Lung (tissue), 12 donors: ENCODE data around the gene IL11RA. TPM values are rescaled to one million over a fixed set of nuclear protein-coding genes. Genes with fewer than 3 reads are reported as not detected.
A peak's percentile ranks its signal among the peaks of the same experiment; 100 is the strongest.

Source experiments
- ATAC-seq: fragments of 200-7000 bp; cut with Tn5 transposase; one replicate; pipeline ENCODE4 v1.9.1; 2020; ENCODE audit warnings: moderate number of reproducible peaks; ENCODE audit not compliant: insufficient read depth, low FRiP score
- DNase-seq, 3 donors: peaks; one replicate each; pipeline ENCODE4 v3.0.0-alpha.2; 2013 to 2017
- H3K27ac ChIP-seq, 2 donors: one replicate each; pipeline ENCODE4 v1.5.1; 2013; ENCODE audit warnings: mild to moderate bottlenecking in 2 of 2, moderate library complexity in 2 of 2, control low read depth in 1 of 2, inconsistent platforms in 1 of 2, low read depth in 1 of 2, low read length in 1 of 2
- H3K27me3 ChIP-seq, 3 donors: one replicate each; pipeline ENCODE4 v1.5.1; 2013; ENCODE audit warnings: low read length in 2 of 3; ENCODE audit not compliant: control insufficient read depth in 3 of 3, insufficient read depth in 3 of 3
- H3K36me3 ChIP-seq, 4 donors: one replicate each; pipeline ENCODE4 v1.5.1; 2013; ENCODE audit warnings: low read length in 4 of 4, mild to moderate bottlenecking in 1 of 4, moderate library complexity in 1 of 4; ENCODE audit not compliant: control insufficient read depth in 4 of 4, insufficient read depth in 4 of 4
- H3K4me1 ChIP-seq, 5 donors: one replicate each; pipeline ENCODE4 v1.5.1; 2013; ENCODE audit warnings: low read length in 5 of 5, mild to moderate bottlenecking in 2 of 5, moderate library complexity in 1 of 5; ENCODE audit not compliant: control insufficient read depth in 5 of 5, insufficient read depth in 5 of 5
- H3K4me3 ChIP-seq: one replicate; pipeline ENCODE4 v1.5.1; 2013; ENCODE audit warnings: mild to moderate bottlenecking, control low read depth, moderate library complexity
- H3K9ac ChIP-seq, 2 donors: one replicate each; pipeline ENCODE4 v1.5.1; 2013; ENCODE audit warnings: low read length in 2 of 2, control low read depth in 1 of 2; ENCODE audit not compliant: insufficient read depth in 1 of 2
- H3K9me3 ChIP-seq, 4 donors: one replicate each; pipeline ENCODE4 v1.5.1; 2013; ENCODE audit warnings: low read length in 3 of 4, mild to moderate bottlenecking in 1 of 4, moderate library complexity in 1 of 4; ENCODE audit not compliant: control insufficient read depth in 4 of 4, insufficient read depth in 3 of 4
- WGBS, 2 donors: extraction: QIAGEN DNeasy Blood & Tissue Kit; methylation state at CpG; one replicate each; pipeline ENCODE4 v1.1.7; 2013; 5-methylcytosine and 5-hydroxymethylcytosine counted together
- polyA plus RNA-seq, 2 donors: library from polyadenylated mRNA; stranded (reverse); fragments of 200-250 nt; gene quantifications; one replicate each; pipeline ENCODE4 v1.2.1, GENCODE V29; 2013
- total RNA-seq, 2 donors: library from RNA; depleted of rRNA in 1 of 2; stranded (reverse); fragments of >200 nt in 1 of 2; gene quantifications; one replicate each; pipeline ENCODE4 v1.2.1, GENCODE V29; 2014 to 2021
- TF ChIP-seq, protein P1 (sequence below): IDR thresholded peaks from 2 replicates; pipeline ENCODE4 v1.5.1; 2012; ENCODE audit warnings: mild to moderate bottlenecking; ENCODE audit errors: control extremely low read depth, extremely low read depth
- donor health status: control.
- donor health status: control.
- donor health status: Bipolar disorder and iron deficiency.
- donor health status: healthy.
- donor health status: DM: yes; HTN: yes; CAD: no.

IL11RA gene
- total and polyA plus RNA-seq, 4 donors: 5.5 to 30.5 (median 12.6) TPM

DNA sequence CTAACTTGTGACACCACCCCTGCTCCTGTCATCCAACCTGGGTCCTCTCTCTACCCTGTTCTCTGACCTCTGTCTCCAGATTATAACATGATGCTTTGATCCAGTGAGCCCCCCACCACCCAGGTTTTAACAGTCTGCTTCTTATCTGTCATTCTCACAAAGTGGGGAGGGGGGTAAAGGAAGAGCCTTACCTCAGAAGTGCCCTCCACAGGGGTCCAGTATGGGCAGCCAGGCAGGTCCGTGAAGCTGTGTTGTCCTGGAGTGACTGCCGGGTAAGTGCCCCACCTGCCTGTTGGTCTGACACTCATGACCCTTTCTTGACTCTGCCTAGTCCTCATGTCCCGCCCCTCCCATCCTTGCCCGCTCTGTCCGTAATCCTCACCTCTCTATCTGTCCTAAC is 3.4 kb downstream of the IL11RA start:
- WGBS, 2 donors: 78 to 86% methylated on average over 5 of the region's 5 CpGs
- H3K27me3 ChIP-seq: no peaks in the 10 kb centered on the region
- ATAC-seq (no peak), DNase-seq (no peak)
- no peaks in the 10 kb centered on the region for H3K9me3 ChIP-seq
- TF ChIP-seq, protein P1, sequence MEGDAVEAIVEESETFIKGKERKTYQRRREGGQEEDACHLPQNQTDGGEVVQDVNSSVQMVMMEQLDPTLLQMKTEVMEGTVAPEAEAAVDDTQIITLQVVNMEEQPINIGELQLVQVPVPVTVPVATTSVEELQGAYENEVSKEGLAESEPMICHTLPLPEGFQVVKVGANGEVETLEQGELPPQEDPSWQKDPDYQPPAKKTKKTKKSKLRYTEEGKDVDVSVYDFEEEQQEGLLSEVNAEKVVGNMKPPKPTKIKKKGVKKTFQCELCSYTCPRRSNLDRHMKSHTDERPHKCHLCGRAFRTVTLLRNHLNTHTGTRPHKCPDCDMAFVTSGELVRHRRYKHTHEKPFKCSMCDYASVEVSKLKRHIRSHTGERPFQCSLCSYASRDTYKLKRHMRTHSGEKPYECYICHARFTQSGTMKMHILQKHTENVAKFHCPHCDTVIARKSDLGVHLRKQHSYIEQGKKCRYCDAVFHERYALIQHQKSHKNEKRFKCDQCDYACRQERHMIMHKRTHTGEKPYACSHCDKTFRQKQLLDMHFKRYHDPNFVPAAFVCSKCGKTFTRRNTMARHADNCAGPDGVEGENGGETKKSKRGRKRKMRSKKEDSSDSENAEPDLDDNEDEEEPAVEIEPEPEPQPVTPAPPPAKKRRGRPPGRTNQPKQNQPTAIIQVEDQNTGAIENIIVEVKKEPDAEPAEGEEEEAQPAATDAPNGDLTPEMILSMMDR: no peak
- no peak overlapping the region for H3K9ac ChIP-seq
- peaks cover 12 to 52% (median 35%) of the 10 kb centered on the region in 5 donors for H3K4me1 ChIP-seq
- peaks cover 0 to 14% (median 6%) of the 10 kb centered on the region in 4 donors for H3K36me3 ChIP-seq
- H3K4me3 ChIP-seq: no peak overlapping the region
- H3K27ac ChIP-seq: peak overlapping the region in 1 of 2 donors; percentile 61

GRCh38 chr9:34656992-34657391 is 5.0 kb downstream of the IL11RA start:
- no peak for ATAC-seq
- 87 to 92% methylated on average over 5 of the region's 5 CpGs for WGBS, 2 donors
- TF ChIP-seq, protein P1: no peak

GRCh38 chr9:34658461-34658860 is 6.5 kb downstream of the IL11RA start:
- WGBS, 2 donors: 78 to 91% methylated on average over 14 of the region's 14 CpGs
- ATAC-seq: no peak
- Histone ChIP-seq H3K27me3 (no peaks in the 10 kb centered on the region), H3K9me3 (no peaks in the 10 kb centered on the region), H3K9ac (no peak overlapping the region), H3K36me3 (peaks cover 1 to 18% (median 10%) of the 10 kb centered on the region in 4 donors), H3K4me3 (no peak overlapping the region), H3K27ac (no peak overlapping the region), H3K4me1 (peaks cover 9 to 22% (median 16%) of the 10 kb centered on the region in 5 donors)
- no peak for DNase-seq
- TF ChIP-seq, protein P1: no peak

More at GRCh38 chr9:34656992-34657391, 5.0 kb downstream of the IL11RA start:
- no peak overlapping the region for H3K4me3 ChIP-seq
- H3K9me3 ChIP-seq: no peaks in the 10 kb centered on the region
- no peaks in the 10 kb centered on the region for H3K27me3 ChIP-seq
- peaks cover 12 to 36% (median 30%) of the 10 kb centered on the region in 5 donors for H3K4me1 ChIP-seq
- no peak overlapping the region for H3K27ac ChIP-seq
- no peak overlapping the region for H3K9ac ChIP-seq
- peaks cover 0 to 18% (median 10%) of the 10 kb centered on the region in 4 donors for H3K36me3 ChIP-seq
- DNase-seq: no peak
